Endothelial cell of umbilical vein (primary cell): ENCODE data around the gene ATP11B. TPM values are rescaled to one million over a fixed set of nuclear protein-coding genes. Genes with fewer than 3 reads are reported as not detected.

Experiments used
- BruUV-seq: library from RNA; stranded (reverse); fragments of 400-500 nt; replicated peaks from 2 replicates; lab custom pipeline; 2021; lab: Mats Ljungman, UMichigan
- CTCF ChIA-PET: fragments of 300-600, 350-600 bp; sonication (Branson Sonifier 250); formaldehyde crosslinking; loops from one replicate; lab custom pipeline; 2021; ENCODE audit warnings: antibody characterized with exemption, inconsistent platforms; lab: Charles Lee
- POLR2A ChIA-PET: fragments of 300-600, 350-600 bp; sonication (Branson Sonifier 250); formaldehyde crosslinking; loops from one replicate; lab custom pipeline; 2021; ENCODE audit warnings: antibody characterized with exemption, inconsistent platforms; lab: Charles Lee
- DNase-seq: peaks from one replicate; pipeline ENCODE4 v3.0.0-alpha.2; 2011; ENCODE audit warnings: low read depth, low spot score
- FAIRE-seq: peaks from 2 replicates; lab custom pipeline; 2011; peaks lifted over from hg19 to GRCh38; lab: Jason Lieb, UNC
- H2AFZ ChIP-seq: 2 replicates; pipeline ENCODE4 v1.6.0; 2012; ENCODE audit warnings: low read depth, low read length, control low read depth, inconsistent platforms
- H3K27ac ChIP-seq: 2 replicates; pipeline ENCODE4 v1.5.1; 2011; ENCODE audit warnings: low read depth, mild to moderate bottlenecking, control low read depth, low read length, moderate library complexity; ENCODE audit not compliant: insufficient read depth
- H3K27me3 ChIP-seq, 2 experiments: 2 replicates each; pipeline versions ENCODE4 v1.6.0 to v1.6.1; 2011; ENCODE audit warnings: low read length in 2 of 2, mixed read lengths in 1 of 2; ENCODE audit not compliant: control insufficient read depth in 2 of 2, insufficient read depth in 2 of 2
- H3K36me3 ChIP-seq, 2 experiments: 2 replicates in 1 of 2; 3 replicates in 1 of 2; pipeline ENCODE4 v1.5.1; 2011; ENCODE audit warnings: low read length in 2 of 2, mild to moderate bottlenecking in 1 of 2, moderate library complexity in 1 of 2; ENCODE audit not compliant: control insufficient read depth in 2 of 2, insufficient read depth in 2 of 2; ENCODE audit errors: extremely low read depth in 1 of 2
- H3K4me1 ChIP-seq: 3 replicates; pipeline ENCODE4 v1.5.1; 2011; ENCODE audit warnings: mild to moderate bottlenecking, low read length; ENCODE audit not compliant: control insufficient read depth, insufficient read depth; ENCODE audit errors: extremely low read depth
- H3K4me2 ChIP-seq: 2 replicates; pipeline ENCODE4 v1.6.1; 2011; ENCODE audit warnings: low read length, control low read depth, mixed read lengths; ENCODE audit not compliant: insufficient read depth
- H3K4me3 ChIP-seq, 3 experiments: fragments of 200-600 bp in 1 of 3; sonication (generic), shearing (Covaris generic) in 1 of 3; replicated peaks in 1 of 3; 2 replicates each; pipeline ENCODE4 v1.5.1; 2011 to 2016; ENCODE audit warnings: control low read depth in 3 of 3, low read length in 3 of 3, mild to moderate bottlenecking in 2 of 3, inconsistent platforms in 1 of 3, low read depth in 1 of 3, moderate library complexity in 1 of 3; ENCODE audit not compliant: insufficient read depth in 1 of 3
- H3K79me2 ChIP-seq: 2 replicates; pipeline ENCODE4 v1.6.0; 2012; ENCODE audit warnings: low read length, inconsistent platforms; ENCODE audit not compliant: control insufficient read depth, insufficient read depth
- H3K9ac ChIP-seq: replicated peaks from 2 replicates; pipeline ENCODE3; 2011; ENCODE audit warnings: low read length, control low read depth; ENCODE audit not compliant: insufficient read depth; ENCODE audit errors: extremely low read depth
- H3K9me1 ChIP-seq: replicated peaks from 3 replicates; pipeline ENCODE4 v1.6.0; 2011; ENCODE audit warnings: mild to moderate bottlenecking, low read length; ENCODE audit not compliant: control insufficient read depth, insufficient read depth; ENCODE audit errors: extremely low read depth
- H3K9me3 ChIP-seq: replicated peaks from 2 replicates; pipeline ENCODE4 v1.5.1; 2012; ENCODE audit warnings: low read length, inconsistent platforms; ENCODE audit not compliant: control insufficient read depth, insufficient read depth
- H4K20me1 ChIP-seq: replicated peaks from 2 replicates; pipeline ENCODE3; 2011; ENCODE audit warnings: mild to moderate bottlenecking, low read length; ENCODE audit not compliant: control insufficient read depth, insufficient read depth; ENCODE audit errors: extremely low read depth
- CTCF ChIP-seq, 2 donors: IDR thresholded peaks; 1 replicate in 1 of 2; 2 replicates in 1 of 2; pipeline ENCODE4 v1.5.1; 2011; ENCODE audit warnings: low read length in 2 of 2, mild to moderate bottlenecking in 2 of 2, moderate library complexity in 2 of 2, control low read depth in 1 of 2, inconsistent platforms in 1 of 2, low read depth in 1 of 2; ENCODE audit not compliant: insufficient read depth in 1 of 2; ENCODE audit errors: extremely low read depth in 1 of 2
- EZH2 ChIP-seq: IDR thresholded peaks from 2 replicates; pipeline ENCODE4 v1.6.1; 2012; ENCODE audit warnings: borderline replicate concordance, low read depth, mild to moderate bottlenecking, moderate library complexity, low read length, inconsistent platforms; ENCODE audit not compliant: severe bottlenecking
- FOS ChIP-seq: IDR thresholded peaks from 2 replicates; pipeline ENCODE4 v1.6.1; 2011; ENCODE audit warnings: mild to moderate bottlenecking, low read length, moderate library complexity, borderline replicate concordance; ENCODE audit not compliant: insufficient read depth
- GATA2 ChIP-seq: IDR thresholded peaks from 2 replicates; pipeline ENCODE4 v1.7.0; 2011; ENCODE audit warnings: low read depth, mild to moderate bottlenecking, moderate library complexity, mixed read lengths, low read length; ENCODE audit not compliant: insufficient read length, insufficient read depth
- JUN ChIP-seq: IDR thresholded peaks from 2 replicates; pipeline ENCODE4 v1.6.1; 2011; ENCODE audit warnings: borderline replicate concordance, low read depth; ENCODE audit not compliant: insufficient read length, insufficient read depth
- MAX ChIP-seq: IDR thresholded peaks from 2 replicates; pipeline ENCODE4 v1.6.1; 2011; ENCODE audit not compliant: insufficient read depth, insufficient read length
- MYC ChIP-seq: IDR thresholded peaks from one replicate; pipeline ENCODE4 v1.6.1; 2011; ENCODE audit warnings: mild to moderate bottlenecking, low read depth, low read length
- POLR2A ChIP-seq: IDR thresholded peaks from 2 replicates; pipeline ENCODE4 v1.6.1; 2012; ENCODE audit warnings: low read depth, mild to moderate bottlenecking, control low read depth, low read length
- POLR2AphosphoS5 ChIP-seq: IDR thresholded peaks from 2 replicates; pipeline ENCODE4 v1.6.1; 2012; ENCODE audit warnings: low read depth, mild to moderate bottlenecking, control low read depth, low read length, moderate library complexity; ENCODE audit not compliant: insufficient read depth
- dilution Hi-C: fragments of 300-500 bp; cut with MboI; formaldehyde crosslinking; loops from one replicate; pipeline ENCODE4 v1.15.0; 2019; ENCODE audit warnings: low sequenced_read_pairs; ENCODE audit not compliant: extremely low pct_ligation_motif_present
- intact Hi-C: fragments of 100-400 bp; cut with micrococcal nuclease; formaldehyde crosslinking; loops from one replicate; pipeline ENCODE4 v1.10.0; 2022
- polyA plus RNA-seq, 4 experiments: library from polyadenylated mRNA; depleted of rRNA in 3 of 4; stranded (reverse) in 3 of 4; unstranded in 1 of 4; fragments of >200 nt; gene quantifications; 2 replicates each; pipeline versions ENCODE4 v1.2.1 to v1.2.3, GENCODE V29; 2011 to 2012; ENCODE audit warnings: missing spikeins in 1 of 4
- total RNA-seq: library from RNA; stranded (reverse); gene quantifications from 2 replicates; pipeline ENCODE4 v1.2.3, GENCODE V29; 2021

The ATP11B gene
- total and polyA plus RNA-seq, 2 donors (not counting 3 experiments of a cell fraction or from before 2014, with no cell fraction given) = 10.1 to 49.3 TPM

DNA sequence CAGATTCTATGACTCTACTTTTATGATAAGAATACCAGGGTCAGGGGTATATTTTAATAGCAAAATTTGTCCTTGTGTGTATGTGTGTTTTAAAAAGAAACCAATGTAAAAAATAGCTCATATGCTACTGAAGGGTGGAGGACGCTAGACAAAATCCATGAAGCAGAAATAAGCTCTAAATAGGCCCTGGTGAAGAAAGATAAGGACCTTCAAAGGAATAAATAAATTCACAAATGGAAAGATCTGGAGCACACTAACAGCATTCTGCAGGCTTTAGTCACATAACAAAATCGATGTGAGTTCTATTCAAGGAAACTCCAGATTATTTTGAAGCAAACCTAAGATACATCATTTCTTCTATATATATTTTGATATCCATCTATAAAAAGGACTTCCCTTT, 27.2 kb upstream of the ATP11B start:
- no peak overlapping the region for H3K9ac ChIP-seq
- no peaks in the 10 kb centered on the region for H3K9me1 ChIP-seq
- TF ChIP-seq MAX (no peak), MYC (no peak), JUN (no peak), GATA2 (no peak), EZH2 (no peak), CTCF (IDR thresholded peaks at IDR 0.05; ENCODE audit: extremely low read depth in 1 of 2, insufficient read depth in 1 of 2, low read depth in 1 of 2, low read length in 2 of 2) (no peak), POLR2AphosphoS5 (no peak), POLR2A (no peak), FOS (no peak)
- BruUV-seq = no TSS peak
- no peak overlapping the region for H2AFZ ChIP-seq
- H3K27me3 ChIP-seq = no peaks in the 10 kb centered on the region
- no peak overlapping the region for H3K4me3 ChIP-seq
- no peaks in the 10 kb centered on the region for H3K79me2 ChIP-seq
- no peak for DNase-seq
- H3K9me3 ChIP-seq = no peaks in the 10 kb centered on the region
- no peak overlapping the region for H3K27ac ChIP-seq
- no peak for FAIRE-seq
- H3K4me1 ChIP-seq = no peaks in the 10 kb centered on the region
- no peaks in the 10 kb centered on the region for H4K20me1 ChIP-seq
- intact Hi-C loops (no loop called here), dilution Hi-C loops (no loop called here)
- H3K36me3 ChIP-seq = no peaks in the 10 kb centered on the region
- H3K4me2 ChIP-seq = no peak overlapping the region
- ChIA-PET POLR2A (no interaction called here), CTCF (interaction anchor here (0.9 to 1.1 kb wide), 2 partner anchors 14 to 77 kb away, joined by 3 to 4 read pairs; no protein-coding TSS in a partner anchor)
